K562 (cell line): Measurements from ENCODE around the gene TMEM131L. TPM values are rescaled to one million over a fixed set of nuclear protein-coding genes. Genes with fewer than 3 reads are reported as not detected.

Experiments
- ATF7 ChIP-seq: fragments of 450-650 bp; IDR thresholded peaks from 2 replicates; pipeline ENCODE4 v1.7.1; 2014; ENCODE audit warnings: mild to moderate bottlenecking, moderate library complexity
- CXXC5 ChIP-seq: fragments of 250-450 bp; sonication (Bioruptor Pico); IDR thresholded peaks from 2 replicates; pipeline ENCODE4 v1.8.0; 2022; ENCODE audit warnings: inconsistent platforms, mild to moderate bottlenecking, moderate library complexity
- DMBX1 ChIP-seq: fragments of 250-450 bp; sonication (Bioruptor Pico); IDR thresholded peaks from 2 replicates; pipeline ENCODE4 v1.8.0; 2022; ENCODE audit warnings: inconsistent platforms, mild to moderate bottlenecking, moderate library complexity, borderline replicate concordance
- E2F8 ChIP-seq: fragments of 450-650 bp; IDR thresholded peaks from 2 replicates; pipeline ENCODE4 v1.7.1; 2018; ENCODE audit warnings: mild to moderate bottlenecking, low read depth; ENCODE audit not compliant: partially characterized antibody
- FOXK2 ChIP-seq, 2 experiments: fragments of 450-650 bp; IDR thresholded peaks in 1 of 2; conservative IDR thresholded peaks in 1 of 2; 2 replicates each; pipeline ENCODE4 v1.6.1; 2016; ENCODE audit warnings: low read depth in 2 of 2, mild to moderate bottlenecking in 1 of 2
- HDAC6 ChIP-seq: IDR thresholded peaks from 2 replicates; pipeline ENCODE4 v1.6.1; 2012; ENCODE audit warnings: low read depth, mild to moderate bottlenecking, control low read depth, inconsistent platforms, low read length, moderate library complexity
- HOMEZ ChIP-seq: fragments of 250-450 bp; sonication (Bioruptor Pico); IDR thresholded peaks from 2 replicates; pipeline ENCODE4 v1.4.0; 2020; ENCODE audit warnings: mild to moderate bottlenecking, moderate library complexity
- NFE2L1 ChIP-seq: fragments of 450-650 bp; IDR thresholded peaks from 2 replicates; pipeline ENCODE4 v1.6.1; 2016; ENCODE audit warnings: missing genetic modification characterization, low read depth, mild to moderate bottlenecking, missing compliant biosample characterization, moderate library complexity, borderline replicate concordance
- NONO ChIP-seq, 2 experiments: fragments of 200-400 bp in 1 of 2; fragments of 450-650 bp in 1 of 2; formaldehyde crosslinking in 1 of 2; IDR thresholded peaks; 2 replicates each; pipeline ENCODE4 v1.6.1; 2017; ENCODE audit warnings: low read depth in 2 of 2, mild to moderate bottlenecking in 2 of 2, moderate library complexity in 2 of 2, low read length in 1 of 2
- SMARCC2 ChIP-seq: fragments of 450-650 bp; IDR thresholded peaks from 2 replicates; pipeline ENCODE4 v1.6.1; 2017; ENCODE audit warnings: antibody characterized with exemption, moderate library complexity, mild to moderate bottlenecking, low read depth
- SMC3 ChIP-seq: conservative IDR thresholded peaks from 2 replicates; pipeline ENCODE4 v1.6.1; 2011; ENCODE audit warnings: low read depth, low read length, improper control_type of control experiment; ENCODE audit not compliant: insufficient read depth
- SP1 ChIP-seq: sonication (generic); formaldehyde crosslinking; IDR thresholded peaks from 2 replicates; pipeline ENCODE4 v1.8.1; 2022; ENCODE audit warnings: mild to moderate bottlenecking, missing genetic modification reagents
- THAP12 ChIP-seq: fragments of 250-450 bp; sonication (Bioruptor Pico); IDR thresholded peaks from 2 replicates; pipeline ENCODE4 v1.9.0; 2021; ENCODE audit warnings: mild to moderate bottlenecking, inconsistent platforms
- UBTF ChIP-seq, 2 experiments: IDR thresholded peaks; 2 replicates each; pipeline ENCODE4 v1.6.1; 2012; ENCODE audit warnings: improper control_type of control experiment in 2 of 2, low read depth in 2 of 2, low read length in 2 of 2, borderline replicate concordance in 1 of 2
- ZBTB8A ChIP-seq: fragments of 450-650 bp; IDR thresholded peaks from 2 replicates; pipeline ENCODE4 v1.6.1; 2018; ENCODE audit warnings: mild to moderate bottlenecking, moderate library complexity; ENCODE audit not compliant: partially characterized antibody
- ZNF707 ChIP-seq: fragments of 250-450 bp; sonication (Bioruptor Pico); conservative IDR thresholded peaks from 2 replicates; pipeline ENCODE4 v1.8.0; 2022; ENCODE audit warnings: inconsistent platforms, mild to moderate bottlenecking, moderate library complexity
- polyA plus RNA-seq, 8 experiments: library from polyadenylated mRNA; depleted of rRNA in 4 of 8; stranded (reverse) in 5 of 8; unstranded in 3 of 8; fragments of >200 nt; fragmentation: Nextera tagmentation in 2 of 8; fragmentation: Illumina TruSeq in 1 of 8; extraction: Ambion mirVana in 2 of 8; extraction: Trizol in 1 of 8; gene quantifications; 2 replicates each; pipeline versions ENCODE4 v1.2.1 to v1.2.3, GENCODE V29; 2011 to 2014; ENCODE audit warnings: inconsistent platforms in 1 of 8, missing spikeins in 1 of 8
- total RNA-seq, 7 experiments: library from RNA; depleted of rRNA in 6 of 7; stranded (reverse); fragments of >200 nt in 6 of 7; fragmentation: Illumina TruSeq in 2 of 7; extraction: Trizol in 2 of 7; gene quantifications; 2 replicates each; pipeline versions ENCODE4 v1.2.1 to v1.2.3, GENCODE V29; 2011 to 2021; ENCODE audit warnings: low replicate concordance in 1 of 7

The TMEM131L gene
- total and polyA plus RNA-seq, 9 of the 15 experiments (the other 6 are each of a cell fraction or from before 2014, with no cell fraction given) = 1.2 to 20.8 (median 12.9) TPM

GRCh38 chr4:153528705-153529485 is 62.7 kb downstream of the TMEM131L start (continued):
- TF ChIP-seq ZNF707 (CRISPR knock-in tag) (no peak), DMBX1 (CRISPR knock-in tag) (peak; percentile 85), E2F8 (no peak), FOXK2 (conservative IDR thresholded peaks at IDR 0.05 in 1 of 2, IDR thresholded peaks at IDR 0.05 in 1 of 2; ENCODE audit: low read depth in 2 of 2) (no peak), SMC3 (no peak), HOMEZ (CRISPR knock-in tag) (no peak), HDAC6 (no peak), NFE2L1 (tag) (no peak), NONO (IDR thresholded peaks at IDR 0.05; ENCODE audit: low read depth in 2 of 2, low read length in 1 of 2) (0 out of 4 replicates have a peak, but pooled peaks of 1 of the 2 experiments have one; percentile 15), UBTF (IDR thresholded peaks at IDR 0.05; ENCODE audit: borderline replicate concordance in 1 of 2, low read depth in 2 of 2, low read length in 2 of 2) (no peak; a peak in 1 of 4 replicates), SMARCC2 (peak; percentile 66; the same call in 1 of the 2 replicates), CXXC5 (CRISPR knock-in tag) (peak; percentile 47), SP1 (no peak), ATF7 (no peak; the same call in 1 of the 2 replicates), ZBTB8A (no peak), THAP12 (no peak)
